HG02610 (cell line): ENCODE measurements around the gene NDEL1.

Experiments used
- ATAC-seq: cut with Tn5 transposase; IDR thresholded peaks from one replicate; pipeline ENCODE4 v1.9.1; 2021; ENCODE audit warnings: mild to moderate bottlenecking, moderate library complexity; ENCODE audit not compliant: unreplicated experiment

Gene NDEL1

GRCh38 chr17:8453326-8453725, 17.6 kb downstream of the NDEL1 start:
- no peak for ATAC-seq

- ATAC-seq = no peak
These were observed 20.1 kb downstream of the NDEL1 start for GRCh38 chr17:8455665-8456209.

- no peak for ATAC-seq
These were observed 22.4 kb downstream of the NDEL1 start for GRCh38 chr17:8458128-8458527.

GRCh38 chr17:8459107-8459506, 23.4 kb downstream of the NDEL1 start:
- no peak for ATAC-seq

- ATAC-seq = no peak
These were observed 24.1 kb downstream of the NDEL1 start for GRCh38 chr17:8459831-8460230.

GRCh38 chr17:8462564-8462963, 26.9 kb downstream of the NDEL1 start:
- no peak for ATAC-seq

- ATAC-seq = no peak
These were observed 27.4 kb downstream of the NDEL1 start for GRCh38 chr17:8463099-8463498.

GRCh38 chr17:8464941-8465340, 29.3 kb downstream of the NDEL1 start:
- no peak for ATAC-seq

GRCh38 chr17:8465356-8465755, 29.7 kb downstream of the NDEL1 start:
- ATAC-seq = no peak

- no peak for ATAC-seq
These were observed 30.1 kb downstream of the NDEL1 start for GRCh38 chr17:8465759-8466158.

- ATAC-seq = no peak
These were observed 30.8 kb downstream of the NDEL1 start for GRCh38 chr17:8466456-8466855.

GRCh38 chr17:8466873-8467272, 31.2 kb downstream of the NDEL1 start:
- ATAC-seq = no peak

- ATAC-seq = no peak
These were observed 31.8 kb downstream of the NDEL1 start for GRCh38 chr17:8467527-8467926.

- no peak for ATAC-seq
These were observed 32.4 kb downstream of the NDEL1 start for GRCh38 chr17:8468127-8468526.

GRCh38 chr17:8468980-8469379, 33.3 kb downstream of the NDEL1 start:
- no peak for ATAC-seq

GRCh38 chr17:8469964-8470363, 34.3 kb downstream of the NDEL1 start:
- no peak for ATAC-seq

- ATAC-seq = no peak
These were observed 34.9 kb downstream of the NDEL1 start for GRCh38 chr17:8470447-8471047.

- no peak for ATAC-seq
These were observed 37.0 kb downstream of the NDEL1 start for GRCh38 chr17:8472663-8473062.

GRCh38 chr17:8473451-8474192, 37.9 kb downstream of the NDEL1 start:
- no peak for ATAC-seq

- no peak for ATAC-seq
These were observed 39.1 kb downstream of the NDEL1 start for GRCh38 chr17:8474826-8475225.

GRCh38 chr17:8475227-8475626, 39.5 kb downstream of the NDEL1 start:
- no peak for ATAC-seq

GRCh38 chr17:8475781-8476180, 40.1 kb downstream of the NDEL1 start:
- ATAC-seq = no peak
